Endothelial cell of umbilical vein (primary cell): ENCODE measurements around the gene MGST3. TPM values are rescaled to one million over a fixed set of nuclear protein-coding genes. Genes with fewer than 3 reads are reported as not detected.

Experiments used
- Bru-seq: library from RNA; stranded (reverse); fragments of 400-500 nt; gene quantifications from one replicate; lab custom pipeline; 2021; lab: Mats Ljungman, UMichigan
- BruChase-seq, 2 experiments: library from RNA; stranded (reverse); fragments of 400-500 nt; gene quantifications; one replicate each; lab custom pipeline; 2021; lab: Mats Ljungman, UMichigan
- BruUV-seq: library from RNA; stranded (reverse); fragments of 400-500 nt; replicated peaks from 2 replicates; lab custom pipeline; 2021; lab: Mats Ljungman, UMichigan
- CTCF ChIA-PET: fragments of 300-600, 350-600 bp; sonication (Branson Sonifier 250); formaldehyde crosslinking; loops from one replicate; lab custom pipeline; 2021; ENCODE audit warnings: antibody characterized with exemption, inconsistent platforms; lab: Charles Lee
- POLR2A ChIA-PET: fragments of 300-600, 350-600 bp; sonication (Branson Sonifier 250); formaldehyde crosslinking; loops from one replicate; lab custom pipeline; 2021; ENCODE audit warnings: antibody characterized with exemption, inconsistent platforms; lab: Charles Lee
- DNase-seq: peaks from one replicate; pipeline ENCODE4 v3.0.0-alpha.2; 2011; ENCODE audit warnings: low read depth, low spot score
- FAIRE-seq: peaks from 2 replicates; lab custom pipeline; 2011; peaks lifted over from hg19 to GRCh38; lab: Jason Lieb, UNC
- H2AFZ ChIP-seq: 2 replicates; pipeline ENCODE4 v1.6.0; 2012; ENCODE audit warnings: low read depth, low read length, control low read depth, inconsistent platforms
- H3K27ac ChIP-seq: 2 replicates; pipeline ENCODE4 v1.5.1; 2011; ENCODE audit warnings: low read depth, mild to moderate bottlenecking, control low read depth, low read length, moderate library complexity; ENCODE audit not compliant: insufficient read depth
- H3K27me3 ChIP-seq, 2 experiments: 2 replicates each; pipeline versions ENCODE4 v1.6.0 to v1.6.1; 2011; ENCODE audit warnings: low read length in 2 of 2, mixed read lengths in 1 of 2; ENCODE audit not compliant: control insufficient read depth in 2 of 2, insufficient read depth in 2 of 2
- H3K36me3 ChIP-seq, 2 experiments: 2 replicates in 1 of 2; 3 replicates in 1 of 2; pipeline ENCODE4 v1.5.1; 2011; ENCODE audit warnings: low read length in 2 of 2, mild to moderate bottlenecking in 1 of 2, moderate library complexity in 1 of 2; ENCODE audit not compliant: control insufficient read depth in 2 of 2, insufficient read depth in 2 of 2; ENCODE audit errors: extremely low read depth in 1 of 2
- H3K4me1 ChIP-seq: 3 replicates; pipeline ENCODE4 v1.5.1; 2011; ENCODE audit warnings: mild to moderate bottlenecking, low read length; ENCODE audit not compliant: control insufficient read depth, insufficient read depth; ENCODE audit errors: extremely low read depth
- H3K4me2 ChIP-seq: 2 replicates; pipeline ENCODE4 v1.6.1; 2011; ENCODE audit warnings: low read length, control low read depth, mixed read lengths; ENCODE audit not compliant: insufficient read depth
- H3K4me3 ChIP-seq, 3 experiments: fragments of 200-600 bp in 1 of 3; sonication (generic), shearing (Covaris generic) in 1 of 3; replicated peaks in 1 of 3; 2 replicates each; pipeline ENCODE4 v1.5.1; 2011 to 2016; ENCODE audit warnings: control low read depth in 3 of 3, low read length in 3 of 3, mild to moderate bottlenecking in 2 of 3, inconsistent platforms in 1 of 3, low read depth in 1 of 3, moderate library complexity in 1 of 3; ENCODE audit not compliant: insufficient read depth in 1 of 3
- H3K79me2 ChIP-seq: 2 replicates; pipeline ENCODE4 v1.6.0; 2012; ENCODE audit warnings: low read length, inconsistent platforms; ENCODE audit not compliant: control insufficient read depth, insufficient read depth
- H3K9ac ChIP-seq: replicated peaks from 2 replicates; pipeline ENCODE3; 2011; ENCODE audit warnings: low read length, control low read depth; ENCODE audit not compliant: insufficient read depth; ENCODE audit errors: extremely low read depth
- H3K9me1 ChIP-seq: replicated peaks from 3 replicates; pipeline ENCODE4 v1.6.0; 2011; ENCODE audit warnings: mild to moderate bottlenecking, low read length; ENCODE audit not compliant: control insufficient read depth, insufficient read depth; ENCODE audit errors: extremely low read depth
- H3K9me3 ChIP-seq: replicated peaks from 2 replicates; pipeline ENCODE4 v1.5.1; 2012; ENCODE audit warnings: low read length, inconsistent platforms; ENCODE audit not compliant: control insufficient read depth, insufficient read depth
- H4K20me1 ChIP-seq: replicated peaks from 2 replicates; pipeline ENCODE3; 2011; ENCODE audit warnings: mild to moderate bottlenecking, low read length; ENCODE audit not compliant: control insufficient read depth, insufficient read depth; ENCODE audit errors: extremely low read depth
- CTCF ChIP-seq, 2 donors: IDR thresholded peaks; 1 replicate in 1 of 2; 2 replicates in 1 of 2; pipeline ENCODE4 v1.5.1; 2011; ENCODE audit warnings: low read length in 2 of 2, mild to moderate bottlenecking in 2 of 2, moderate library complexity in 2 of 2, control low read depth in 1 of 2, inconsistent platforms in 1 of 2, low read depth in 1 of 2; ENCODE audit not compliant: insufficient read depth in 1 of 2; ENCODE audit errors: extremely low read depth in 1 of 2
- EZH2 ChIP-seq: IDR thresholded peaks from 2 replicates; pipeline ENCODE4 v1.6.1; 2012; ENCODE audit warnings: borderline replicate concordance, low read depth, mild to moderate bottlenecking, moderate library complexity, low read length, inconsistent platforms; ENCODE audit not compliant: severe bottlenecking
- FOS ChIP-seq: IDR thresholded peaks from 2 replicates; pipeline ENCODE4 v1.6.1; 2011; ENCODE audit warnings: mild to moderate bottlenecking, low read length, moderate library complexity, borderline replicate concordance; ENCODE audit not compliant: insufficient read depth
- GATA2 ChIP-seq: IDR thresholded peaks from 2 replicates; pipeline ENCODE4 v1.7.0; 2011; ENCODE audit warnings: low read depth, mild to moderate bottlenecking, moderate library complexity, mixed read lengths, low read length; ENCODE audit not compliant: insufficient read length, insufficient read depth
- JUN ChIP-seq: IDR thresholded peaks from 2 replicates; pipeline ENCODE4 v1.6.1; 2011; ENCODE audit warnings: borderline replicate concordance, low read depth; ENCODE audit not compliant: insufficient read length, insufficient read depth
- MYC ChIP-seq: IDR thresholded peaks from one replicate; pipeline ENCODE4 v1.6.1; 2011; ENCODE audit warnings: mild to moderate bottlenecking, low read depth, low read length
- POLR2A ChIP-seq: IDR thresholded peaks from 2 replicates; pipeline ENCODE4 v1.6.1; 2012; ENCODE audit warnings: low read depth, mild to moderate bottlenecking, control low read depth, low read length
- POLR2AphosphoS5 ChIP-seq: IDR thresholded peaks from 2 replicates; pipeline ENCODE4 v1.6.1; 2012; ENCODE audit warnings: low read depth, mild to moderate bottlenecking, control low read depth, low read length, moderate library complexity; ENCODE audit not compliant: insufficient read depth
- dilution Hi-C: fragments of 300-500 bp; cut with MboI; formaldehyde crosslinking; loops from one replicate; pipeline ENCODE4 v1.15.0; 2019; ENCODE audit warnings: low sequenced_read_pairs; ENCODE audit not compliant: extremely low pct_ligation_motif_present
- intact Hi-C: fragments of 100-400 bp; cut with micrococcal nuclease; formaldehyde crosslinking; loops from one replicate; pipeline ENCODE4 v1.10.0; 2022
- long read RNA-seq: library from polyadenylated mRNA; stranded (forward); transcript quantifications from one replicate; pipeline ENCODE4 v2.0.0, GENCODE V29; 2021
- polyA minus RNA-seq, 3 experiments: library from RNA; depleted of rRNA, polyadenylated mRNA; stranded (reverse); fragments of >200 nt; gene quantifications; 1 replicate in 1 of 3; 2 replicates in 2 of 3; pipeline ENCODE4 v1.2.3, GENCODE V29; 2011
- polyA plus RNA-seq, 4 experiments: library from polyadenylated mRNA; depleted of rRNA in 3 of 4; stranded (reverse) in 3 of 4; unstranded in 1 of 4; fragments of >200 nt; gene quantifications; 2 replicates each; pipeline versions ENCODE4 v1.2.1 to v1.2.3, GENCODE V29; 2011 to 2012; ENCODE audit warnings: missing spikeins in 1 of 4
- total RNA-seq: library from RNA; stranded (reverse); gene quantifications from 2 replicates; pipeline ENCODE4 v1.2.3, GENCODE V29; 2021
- TF ChIP-seq, protein P1 (sequence below): IDR thresholded peaks from 2 replicates; pipeline ENCODE4 v1.6.1; 2011; ENCODE audit not compliant: insufficient read depth, insufficient read length

The MGST3 gene
- total RNA-seq (164 and 196 TPM in 2 replicates), polyA plus RNA-seq (280 and 288 TPM in 2 replicates), polyA minus RNA-seq (108 and 135 TPM in 2 replicates), Bru-seq, nascent RNA (percentile 79 among the genes with signal in this experiment), BruChase-seq, experiment 1, labeled RNA remaining after a 6-hour chase (percentile 74 among the genes with signal in this experiment), BruChase-seq, experiment 2, labeled RNA remaining after a 2-hour chase (percentile 91 among the genes with signal in this experiment)
- 215 and 224 TPM in 2 replicates for polyA plus RNA-seq (2011; cell fraction: cytosol; rRNA removed)
- polyA plus RNA-seq (2011; cell fraction: nucleus; rRNA removed) = 97.5 and 118 TPM in 2 replicates
- 177 and 191 TPM in 2 replicates for polyA plus RNA-seq (2012)
- polyA minus RNA-seq (2011; cell fraction: cytosol; rRNA and poly(A)+ RNA removed) = 50.9 TPM
- 29.8 and 38.1 TPM in 2 replicates for polyA minus RNA-seq (2011; cell fraction: nucleus; rRNA and poly(A)+ RNA removed)
- long read RNA-seq, transcript MGST3-205 (6 exons, 1,015 nt) = major isoform, 525 of 575 reads
- long read RNA-seq, partial matches to known transcripts = 5 of 575 reads
- long read RNA-seq, other reads (novel, unspliced or antisense) = 36 of 575 reads

GRCh38 chr1:165630629-165631341, at the start of gene MGST3:
TSS of gene MGST3 (plus strand) at chr1:165631234. CDS start at chr1:165649848, 18,614 bp downstream.
- CTCF ChIA-PET = interaction anchor here (1.0 to 3.3 kb wide), 4 partner anchors 17 to 238 kb away, joined by 4 to 20 read pairs (median 6); no protein-coding TSS in a partner anchor
- Histone ChIP-seq H2AFZ (peak within 1 kb of the TSS; percentile 94), H4K20me1 (no peaks in the 10 kb centered on the region), H3K36me3 (no peaks in the 10 kb centered on the region), H3K4me3 (peak within 1 kb of the TSS; percentile 88 to 94 (median 89)), H3K9me3 (no peaks in the 10 kb centered on the region), H3K4me2 (peak within 1 kb of the TSS; percentile 87), H3K79me2 (peaks cover 27% of the 10 kb centered on the region), H3K27ac (peak within 1 kb of the TSS; percentile 73), H3K27me3 (peaks cover 4 to 9% of the 10 kb centered on the region in 2 experiments), H3K9ac (peak within 1 kb of the TSS; percentile 76), H3K4me1 (peaks cover 19% of the 10 kb centered on the region), H3K9me1 (no peaks in the 10 kb centered on the region)
- FAIRE-seq (peak; percentile 94), DNase-seq (peak; percentile 97)
- dilution Hi-C loops = no loop called here
- POLR2A ChIA-PET = no interaction called here
- BruUV-seq = no TSS peak
- intact Hi-C loops = loop anchor here (1.0 kb wide), 5 partner anchors 29 to 197 kb away; partner anchors contain the start of genes ALDH9A1, TMCO1 and UCK2
- TF ChIP-seq CTCF (IDR thresholded peaks at IDR 0.05; ENCODE audit: extremely low read depth in 1 of 2, insufficient read depth in 1 of 2, low read depth in 1 of 2, low read length in 2 of 2) (no peak), EZH2 (no peak), POLR2AphosphoS5 (peak; percentile 71), MYC (no peak), GATA2 (no peak), POLR2A (peak; percentile 86), FOS (no peak), JUN (no peak)
- TF ChIP-seq, protein P1, sequence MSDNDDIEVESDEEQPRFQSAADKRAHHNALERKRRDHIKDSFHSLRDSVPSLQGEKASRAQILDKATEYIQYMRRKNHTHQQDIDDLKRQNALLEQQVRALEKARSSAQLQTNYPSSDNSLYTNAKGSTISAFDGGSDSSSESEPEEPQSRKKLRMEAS = no peak
